HG03442 (cell line): ENCODE results near the gene CCDC60.

Experiments
- ATAC-seq: cut with Tn5 transposase; IDR thresholded peaks from one replicate; pipeline ENCODE4 v1.9.1; 2021; ENCODE audit warnings: mild to moderate bottlenecking, moderate library complexity; ENCODE audit not compliant: unreplicated experiment

Gene CCDC60

GRCh38 chr12:119334430-119335170, at the start of gene CCDC60:
TSS of gene CCDC60 (plus strand) at chr12:119334729. CDS start at chr12:119335177, 448 bp downstream.
- no peak for ATAC-seq

- ATAC-seq, result no peak
Observed at GRCh38 chr12:119288576-119288975, 46.0 kb upstream of the CCDC60 start.

- no peak for ATAC-seq
Observed at GRCh38 chr12:119292893-119293630, 41.5 kb upstream of the CCDC60 start.

DNA sequence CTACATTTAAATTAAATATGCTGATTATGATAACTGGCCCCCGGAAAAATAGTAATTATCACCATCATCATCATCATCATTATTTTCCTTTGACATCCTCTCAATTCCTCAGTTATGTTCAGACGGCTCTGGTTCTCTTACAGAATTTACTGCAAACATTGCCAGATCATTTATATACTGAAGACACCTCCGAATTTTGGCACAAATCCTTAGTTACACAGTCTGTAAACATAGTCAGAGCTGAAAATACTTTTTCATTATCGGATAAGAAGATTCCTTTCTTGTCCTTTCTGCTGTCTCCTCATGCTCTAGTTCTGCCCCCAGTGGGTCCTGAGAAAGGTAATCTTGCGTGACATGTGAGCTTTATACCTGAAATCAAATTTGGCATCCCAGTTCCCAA, 40.3 kb upstream of the CCDC60 start:
- ATAC-seq, result no peak

DNA sequence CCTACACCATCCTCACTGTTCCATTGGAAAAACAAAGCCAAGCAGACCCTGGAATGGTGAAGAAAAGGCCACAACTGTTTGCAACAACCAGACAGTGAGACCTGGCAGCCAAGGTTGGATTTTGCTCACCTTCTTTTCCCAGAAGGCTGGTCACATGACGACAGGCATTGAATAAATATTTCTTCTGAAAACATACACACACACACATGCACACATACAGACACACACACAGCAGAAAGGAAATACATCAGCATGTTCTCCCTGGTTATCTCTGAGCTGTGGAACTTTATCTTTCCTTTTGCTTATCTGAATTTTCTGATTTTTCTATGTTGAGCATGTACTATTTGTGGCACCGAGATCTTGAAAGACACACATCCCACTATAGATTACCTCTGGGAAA, 38.0 kb upstream of the CCDC60 start:
- no peak for ATAC-seq

- ATAC-seq, result no peak
Observed at GRCh38 chr12:119299130-119299529, 35.4 kb upstream of the CCDC60 start.

GRCh38 chr12:119301379-119301778, 33.1 kb upstream of the CCDC60 start:
- ATAC-seq, result no peak

- no peak for ATAC-seq
Observed at GRCh38 chr12:119302451-119303080, 32.0 kb upstream of the CCDC60 start.

DNA sequence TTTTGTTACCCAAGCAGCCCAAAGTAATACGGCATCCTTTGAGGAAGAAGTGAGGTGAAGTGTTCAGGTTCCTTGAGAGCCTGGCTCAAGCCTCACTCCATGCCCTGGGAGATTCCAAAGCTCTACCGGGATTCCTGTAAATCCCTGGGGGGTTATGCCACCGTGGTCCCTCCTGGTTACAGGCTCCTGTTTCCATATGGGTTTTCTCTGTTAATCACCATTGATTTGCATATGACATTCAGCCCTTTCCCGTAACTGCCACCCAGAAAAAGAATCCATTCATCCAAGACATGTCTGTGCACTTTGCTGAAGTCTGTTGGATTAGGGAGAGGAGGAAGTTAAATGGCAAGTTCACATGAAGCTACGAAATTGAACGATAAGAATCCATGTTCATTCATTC, 27.9 kb upstream of the CCDC60 start:
- no peak for ATAC-seq

- ATAC-seq, result no peak
Observed at GRCh38 chr12:119307747-119308146, 26.8 kb upstream of the CCDC60 start.

GRCh38 chr12:119308708-119309456, 25.6 kb upstream of the CCDC60 start:
- no peak for ATAC-seq

GRCh38 chr12:119311878-119312277, 22.7 kb upstream of the CCDC60 start:
- no peak for ATAC-seq

- ATAC-seq, result no peak
Observed at GRCh38 chr12:119312904-119313303, 21.6 kb upstream of the CCDC60 start.

GRCh38 chr12:119314290-119314689, 20.2 kb upstream of the CCDC60 start:
- ATAC-seq, result no peak

DNA sequence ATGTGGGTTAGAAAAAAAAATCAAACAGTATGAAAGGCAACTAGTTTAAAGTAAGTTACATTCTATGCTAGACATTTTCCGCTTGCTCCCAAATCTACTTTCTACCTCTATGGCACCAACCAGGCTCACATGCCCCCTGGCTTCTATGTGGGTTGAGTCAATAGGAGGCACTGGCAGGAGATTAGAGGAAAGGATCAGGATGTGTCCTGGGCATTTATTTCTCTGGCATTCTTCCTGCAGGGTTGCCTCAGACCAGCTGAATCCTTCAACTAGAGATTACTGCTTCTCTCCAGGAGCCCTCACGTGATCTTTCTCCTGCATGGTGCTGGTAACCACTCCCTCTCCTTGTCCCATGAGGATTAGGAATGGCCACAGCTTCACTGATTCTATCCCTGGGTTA, 14.9 kb upstream of the CCDC60 start:
- ATAC-seq, result no peak

DNA sequence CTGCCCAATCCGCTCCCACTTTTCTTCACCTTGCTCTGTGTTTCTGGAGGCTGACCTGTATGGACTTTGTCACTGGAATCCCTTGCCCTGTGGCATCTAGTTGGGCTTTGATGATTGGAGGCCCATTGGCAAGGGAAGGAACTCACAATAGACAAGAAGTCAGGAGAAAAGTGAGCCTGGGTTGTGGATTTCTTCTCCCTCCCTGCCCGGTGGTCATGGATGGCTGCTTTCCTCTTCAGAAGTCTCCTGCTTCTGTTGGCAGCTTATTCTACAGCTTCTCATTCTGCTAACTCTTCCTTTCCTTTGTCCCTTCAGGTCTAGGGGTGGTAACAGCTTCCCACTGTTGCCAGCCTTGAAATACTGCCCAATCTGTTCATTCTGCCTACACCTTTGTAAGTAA, 13.9 kb upstream of the CCDC60 start:
- no peak for ATAC-seq

GRCh38 chr12:119322301-119322723, 12.2 kb upstream of the CCDC60 start:
- no peak for ATAC-seq

DNA sequence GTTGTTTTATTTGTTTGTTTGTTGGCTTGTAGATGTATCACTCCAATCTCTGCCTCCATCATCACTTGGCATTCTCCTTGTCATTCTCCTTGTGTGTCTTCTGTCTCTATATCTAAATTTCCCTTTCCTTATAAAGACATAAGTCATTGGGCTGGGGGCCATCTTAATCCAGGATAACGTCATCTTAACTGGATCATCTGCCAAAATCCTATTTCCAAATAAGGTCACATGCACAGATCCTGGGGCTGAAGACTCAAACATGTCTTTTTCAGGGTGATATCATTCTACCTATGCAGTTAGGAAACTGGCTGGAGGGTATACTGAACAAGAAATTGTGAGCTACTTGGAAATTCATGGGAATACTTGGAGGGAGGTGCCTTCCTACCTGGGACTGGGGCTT, 8.7 kb upstream of the CCDC60 start:
- no peak for ATAC-seq

- ATAC-seq, result no peak
Observed at GRCh38 chr12:119326341-119326740, 8.2 kb upstream of the CCDC60 start.

DNA sequence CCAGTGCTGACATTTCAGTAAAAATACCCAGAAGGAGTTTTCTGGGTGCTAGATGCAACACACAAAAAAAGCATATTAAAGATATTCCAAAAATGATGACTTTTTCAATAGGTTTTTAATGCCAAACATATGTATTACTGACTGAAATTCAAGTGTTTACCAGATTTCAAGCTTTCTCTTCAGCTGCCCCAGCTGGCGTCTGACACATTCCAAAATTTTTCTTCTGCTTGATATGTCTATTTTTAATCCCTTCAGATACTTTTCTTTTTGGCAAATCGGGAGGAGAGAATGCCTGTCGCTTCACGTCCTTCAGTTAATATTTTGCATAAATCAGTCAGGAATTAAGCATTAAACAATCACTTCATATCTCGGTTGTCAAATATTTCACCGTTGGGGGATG, 7.1 kb upstream of the CCDC60 start:
- ATAC-seq, result no peak

- ATAC-seq, result no peak
Observed at GRCh38 chr12:119328111-119328510, 6.4 kb upstream of the CCDC60 start.
